Liver (tissue), 9 donors: ENCODE results near the gene PGAP3. TPM values are rescaled to one million over a fixed set of nuclear protein-coding genes. Genes with fewer than 3 reads are reported as not detected.

Experiments used
- DNase-seq: peaks from one replicate; pipeline ENCODE4 v3.0.0-alpha.2; 2017; ENCODE audit warnings: low spot score
- H3K27ac ChIP-seq, 2 donors: one replicate each; pipeline ENCODE4 v1.7.0; 2013; ENCODE audit warnings: inconsistent platforms in 2 of 2, low read length in 2 of 2, control low read depth in 1 of 2, low read depth in 1 of 2, mild to moderate bottlenecking in 1 of 2
- H3K27me3 ChIP-seq, 4 donors: one replicate each; pipeline versions ENCODE4 v1.6.1 to v1.7.0; 2013; ENCODE audit warnings: low read length in 3 of 4, inconsistent platforms in 1 of 4, mild to moderate bottlenecking in 1 of 4, moderate library complexity in 1 of 4; ENCODE audit not compliant: control insufficient read depth in 4 of 4, insufficient read depth in 4 of 4
- H3K36me3 ChIP-seq, 4 donors: one replicate each; pipeline versions ENCODE4 v1.6.1 to v1.7.0; 2013; ENCODE audit warnings: low read length in 3 of 4, mild to moderate bottlenecking in 3 of 4, low read depth in 1 of 4, moderate library complexity in 1 of 4; ENCODE audit not compliant: control insufficient read depth in 4 of 4, insufficient read depth in 3 of 4
- H3K4me1 ChIP-seq, 4 donors: one replicate each; pipeline versions ENCODE4 v1.6.1 to v1.7.0; 2013; ENCODE audit warnings: low read length in 3 of 4, mild to moderate bottlenecking in 3 of 4, moderate library complexity in 1 of 4; ENCODE audit not compliant: control insufficient read depth in 4 of 4, insufficient read depth in 4 of 4
- H3K4me3 ChIP-seq, 3 donors: one replicate each; pipeline versions ENCODE4 v1.6.1 to v1.7.0; 2013; ENCODE audit warnings: low read length in 3 of 3, control low read depth in 1 of 3, low read depth in 1 of 3, mild to moderate bottlenecking in 1 of 3
- H3K9ac ChIP-seq, 2 donors: one replicate each; pipeline ENCODE4 v1.7.0; 2013; ENCODE audit warnings: low read length in 2 of 2, mild to moderate bottlenecking in 2 of 2, moderate library complexity in 2 of 2, control low read depth in 1 of 2, low read depth in 1 of 2
- H3K9me3 ChIP-seq, 4 donors: one replicate each; pipeline versions ENCODE4 v1.6.1 to v1.7.0; 2013; ENCODE audit warnings: low read length in 3 of 4; ENCODE audit not compliant: control insufficient read depth in 4 of 4
- FOXA1 ChIP-seq: IDR thresholded peaks from 2 replicates; pipeline ENCODE4 v1.6.1; 2016; ENCODE audit warnings: antibody characterized with exemption
- FOXA2 ChIP-seq: IDR thresholded peaks from 2 replicates; pipeline ENCODE4 v1.6.1; 2016; ENCODE audit warnings: antibody characterized with exemption
- GABPA ChIP-seq, 2 donors: IDR thresholded peaks in 1 of 2; conservative IDR thresholded peaks in 1 of 2; 2 replicates each; pipeline ENCODE4 v1.6.1; 2016; ENCODE audit warnings: antibody characterized with exemption in 2 of 2, mild to moderate bottlenecking in 1 of 2, moderate library complexity in 1 of 2
- HNF4G ChIP-seq: IDR thresholded peaks from 2 replicates; pipeline ENCODE4 v1.6.1; 2016; ENCODE audit warnings: antibody characterized with exemption
- JUND ChIP-seq, 2 donors: IDR thresholded peaks; 2 replicates each; pipeline ENCODE4 v1.6.1; 2016; ENCODE audit warnings: antibody characterized with exemption in 2 of 2
- NR2F2 ChIP-seq: IDR thresholded peaks from 2 replicates; pipeline ENCODE4 v1.6.1; 2016; ENCODE audit warnings: antibody characterized with exemption
- RAD21 ChIP-seq, 2 donors: IDR thresholded peaks; 2 replicates each; pipeline ENCODE4 v1.6.1; 2016; ENCODE audit warnings: antibody characterized with exemption in 2 of 2, mild to moderate bottlenecking in 2 of 2
- SP1 ChIP-seq: IDR thresholded peaks from 2 replicates; pipeline ENCODE4 v1.6.1; 2018; ENCODE audit warnings: antibody characterized with exemption, mild to moderate bottlenecking
- TAF1 ChIP-seq: conservative IDR thresholded peaks from 2 replicates; pipeline ENCODE4 v1.6.1; 2016; ENCODE audit warnings: antibody characterized with exemption, mild to moderate bottlenecking
- YY1 ChIP-seq: IDR thresholded peaks from 2 replicates; pipeline ENCODE4 v1.6.1; 2016; ENCODE audit warnings: antibody characterized with exemption, mild to moderate bottlenecking
- WGBS: extraction: QIAGEN DNeasy Blood & Tissue Kit; methylation state at CpG from one replicate; pipeline ENCODE4 v1.1.7; 2013; 5-methylcytosine and 5-hydroxymethylcytosine counted together
- polyA plus RNA-seq, 2 donors: library from polyadenylated mRNA; stranded (reverse) in 1 of 2; unstranded in 1 of 2; fragments of 200-250 nt in 1 of 2; fragments of >200 nt in 1 of 2; fragmentation: Nextera tagmentation in 1 of 2; extraction: Ambion mirVana in 1 of 2; gene quantifications; one replicate each; pipeline versions ENCODE4 v1.2.1 to v1.2.3, GENCODE V29; 2013 to 2015
- total RNA-seq, 2 donors: library from RNA; depleted of rRNA; stranded (reverse); fragments of >200 nt; gene quantifications; one replicate each; pipeline ENCODE4 v1.2.3, GENCODE V29; 2014
- TF ChIP-seq, protein P1 (sequence below): IDR thresholded peaks from 2 replicates; pipeline ENCODE4 v1.6.1; 2016; ENCODE audit warnings: antibody characterized with exemption
- TF ChIP-seq, protein P2 (sequence below): fragments of 150-350 bp; IDR thresholded peaks from 2 replicates; pipeline ENCODE4 v1.5.1; 2017; ENCODE audit warnings: improper control_type of control experiment, low read depth, low read length; ENCODE audit not compliant: missing input control
- TF ChIP-seq, protein P3 (sequence below): IDR thresholded peaks from 2 replicates; pipeline ENCODE4 v1.6.1; 2016; ENCODE audit warnings: antibody characterized with exemption
- donor health status: healthy.
- donor health status: healthy.
- donor health status: healthy.
- donor health status: healthy.
- donor health status: healthy.

The PGAP3 gene
- total and polyA plus RNA-seq, 4 donors: 7.9 to 19.5 (median 14.0) TPM

- H3K4me1 ChIP-seq: peaks cover 5 to 44% (median 33%) of the 10 kb centered on the region in 4 donors
- no peak for TF ChIP-seq YY1
- no peak for TF ChIP-seq RAD21 (IDR thresholded peaks at IDR 0.05)
- TF ChIP-seq, protein P1, sequence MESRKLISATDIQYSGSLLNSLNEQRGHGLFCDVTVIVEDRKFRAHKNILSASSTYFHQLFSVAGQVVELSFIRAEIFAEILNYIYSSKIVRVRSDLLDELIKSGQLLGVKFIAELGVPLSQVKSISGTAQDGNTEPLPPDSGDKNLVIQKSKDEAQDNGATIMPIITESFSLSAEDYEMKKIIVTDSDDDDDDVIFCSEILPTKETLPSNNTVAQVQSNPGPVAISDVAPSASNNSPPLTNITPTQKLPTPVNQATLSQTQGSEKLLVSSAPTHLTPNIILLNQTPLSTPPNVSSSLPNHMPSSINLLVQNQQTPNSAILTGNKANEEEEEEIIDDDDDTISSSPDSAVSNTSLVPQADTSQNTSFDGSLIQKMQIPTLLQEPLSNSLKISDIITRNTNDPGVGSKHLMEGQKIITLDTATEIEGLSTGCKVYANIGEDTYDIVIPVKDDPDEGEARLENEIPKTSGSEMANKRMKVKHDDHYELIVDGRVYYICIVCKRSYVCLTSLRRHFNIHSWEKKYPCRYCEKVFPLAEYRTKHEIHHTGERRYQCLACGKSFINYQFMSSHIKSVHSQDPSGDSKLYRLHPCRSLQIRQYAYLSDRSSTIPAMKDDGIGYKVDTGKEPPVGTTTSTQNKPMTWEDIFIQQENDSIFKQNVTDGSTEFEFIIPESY: no peak
- TF ChIP-seq, protein P2, sequence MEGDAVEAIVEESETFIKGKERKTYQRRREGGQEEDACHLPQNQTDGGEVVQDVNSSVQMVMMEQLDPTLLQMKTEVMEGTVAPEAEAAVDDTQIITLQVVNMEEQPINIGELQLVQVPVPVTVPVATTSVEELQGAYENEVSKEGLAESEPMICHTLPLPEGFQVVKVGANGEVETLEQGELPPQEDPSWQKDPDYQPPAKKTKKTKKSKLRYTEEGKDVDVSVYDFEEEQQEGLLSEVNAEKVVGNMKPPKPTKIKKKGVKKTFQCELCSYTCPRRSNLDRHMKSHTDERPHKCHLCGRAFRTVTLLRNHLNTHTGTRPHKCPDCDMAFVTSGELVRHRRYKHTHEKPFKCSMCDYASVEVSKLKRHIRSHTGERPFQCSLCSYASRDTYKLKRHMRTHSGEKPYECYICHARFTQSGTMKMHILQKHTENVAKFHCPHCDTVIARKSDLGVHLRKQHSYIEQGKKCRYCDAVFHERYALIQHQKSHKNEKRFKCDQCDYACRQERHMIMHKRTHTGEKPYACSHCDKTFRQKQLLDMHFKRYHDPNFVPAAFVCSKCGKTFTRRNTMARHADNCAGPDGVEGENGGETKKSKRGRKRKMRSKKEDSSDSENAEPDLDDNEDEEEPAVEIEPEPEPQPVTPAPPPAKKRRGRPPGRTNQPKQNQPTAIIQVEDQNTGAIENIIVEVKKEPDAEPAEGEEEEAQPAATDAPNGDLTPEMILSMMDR: no peak
- no peak for TF ChIP-seq FOXA1
- TF ChIP-seq HNF4G: no peak
- no peak for TF ChIP-seq NR2F2
- TF ChIP-seq FOXA2: no peak
- no peak for TF ChIP-seq JUND (IDR thresholded peaks at IDR 0.05)
- no peak for TF ChIP-seq GABPA (IDR thresholded peaks at IDR 0.05 in 1 of 2, conservative IDR thresholded peaks at IDR 0.05 in 1 of 2)
- no peaks in the 10 kb centered on the region for H3K9me3 ChIP-seq
- H3K27me3 ChIP-seq: no peaks in the 10 kb centered on the region
- 57% methylated on average over 4 of the region's 4 CpGs for WGBS
- no peak overlapping the region for H3K9ac ChIP-seq
- H3K4me3 ChIP-seq: no peak overlapping the region
- no peak for DNase-seq
- H3K36me3 ChIP-seq: no peaks in the 10 kb centered on the region
- no peak overlapping the region for H3K27ac ChIP-seq
Measured at GRCh38 chr17:39640591-39641031, 47.2 kb downstream of the PGAP3 start.

- no peak for DNase-seq
- TF ChIP-seq HNF4G: no peak
- no peak for TF ChIP-seq SP1
- no peak for TF ChIP-seq FOXA2
- TF ChIP-seq, protein P2: no peak
- TF ChIP-seq TAF1: no peak
- TF ChIP-seq RAD21 (IDR thresholded peaks at IDR 0.05): no peak
- TF ChIP-seq, protein P3, sequence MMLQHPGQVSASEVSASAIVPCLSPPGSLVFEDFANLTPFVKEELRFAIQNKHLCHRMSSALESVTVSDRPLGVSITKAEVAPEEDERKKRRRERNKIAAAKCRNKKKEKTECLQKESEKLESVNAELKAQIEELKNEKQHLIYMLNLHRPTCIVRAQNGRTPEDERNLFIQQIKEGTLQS: no peak
- no peak overlapping the region for H3K4me3 ChIP-seq
- peaks cover 5 to 44% (median 33%) of the 10 kb centered on the region in 4 donors for H3K4me1 ChIP-seq
- H3K27ac ChIP-seq: no peak overlapping the region
- H3K36me3 ChIP-seq: no peaks in the 10 kb centered on the region
- no peak overlapping the region for H3K9ac ChIP-seq
- WGBS: 85% methylated on average over 11 of the region's 11 CpGs
- no peaks in the 10 kb centered on the region for H3K9me3 ChIP-seq
- no peaks in the 10 kb centered on the region for H3K27me3 ChIP-seq
Measured at GRCh38 chr17:39639566-39640458, 48.0 kb downstream of the PGAP3 start.
